GM21737 (cell line): ENCODE data around the gene C12orf56.
"Not testable (repeated sequence)": the region's sequence is repeated elsewhere in the genome, so short reads cannot be mapped to it uniquely, and the experiment has no call there.

Source experiments
- ATAC-seq: cut with Tn5 transposase; IDR thresholded peaks from one replicate; pipeline ENCODE4 v1.9.1; 2021; ENCODE audit warnings: mild to moderate bottlenecking, moderate library complexity; ENCODE audit not compliant: unreplicated experiment

The C12orf56 gene

GRCh38 chr12:64318605-64319004 is 72.0 kb downstream of the C12orf56 start:
- no peak for ATAC-seq

GRCh38 chr12:64311877-64312276 is 78.7 kb downstream of the C12orf56 start:
- ATAC-seq: no peak

GRCh38 chr12:64304571-64304970 is 86.0 kb downstream of the C12orf56 start:
- ATAC-seq: no peak

- ATAC-seq: no peak
Observed at GRCh38 chr12:64299628-64300027, 90.9 kb downstream of the C12orf56 start.

GRCh38 chr12:64296301-64296700 is 94.3 kb downstream of the C12orf56 start:
- ATAC-seq: no peak

GRCh38 chr12:64293654-64294364 is 96.7 kb downstream of the C12orf56 start:
- no peak for ATAC-seq

GRCh38 chr12:64293174-64293573 is 97.4 kb downstream of the C12orf56 start:
- not testable (repeated sequence) for ATAC-seq

- ATAC-seq: no peak
Observed at GRCh38 chr12:64286521-64286920, 104.0 kb downstream of the C12orf56 start.

- ATAC-seq: no peak
Observed at GRCh38 chr12:64284256-64284655, 106.3 kb downstream of the C12orf56 start.

- no peak for ATAC-seq
Observed at GRCh38 chr12:64278421-64278820, 112.1 kb downstream of the C12orf56 start.

- ATAC-seq: no peak
Observed at GRCh38 chr12:64273527-64274403, 116.8 kb downstream of the C12orf56 start.

GRCh38 chr12:64270411-64270810 is 120.1 kb downstream of the C12orf56 start:
- no peak for ATAC-seq

- ATAC-seq: no peak
Observed at GRCh38 chr12:64269161-64269560, 121.4 kb downstream of the C12orf56 start.

- ATAC-seq: no peak
Observed at GRCh38 chr12:64268409-64268808, 122.1 kb downstream of the C12orf56 start.

GRCh38 chr12:64265839-64266238 is 124.7 kb downstream of the C12orf56 start:
- no peak for ATAC-seq

- no peak for ATAC-seq
Observed at GRCh38 chr12:64261813-64262212, 128.7 kb downstream of the C12orf56 start.

- ATAC-seq: no peak
Observed at GRCh38 chr12:64258576-64258975, 132.0 kb downstream of the C12orf56 start.

- no peak for ATAC-seq
Observed at GRCh38 chr12:64256166-64256800, 134.3 kb downstream of the C12orf56 start.

- no peak for ATAC-seq
Observed at GRCh38 chr12:64255249-64255648, 135.3 kb downstream of the C12orf56 start.

- no peak for ATAC-seq
Observed at GRCh38 chr12:64253356-64253755, 137.2 kb downstream of the C12orf56 start.

- no peak for ATAC-seq
Observed at GRCh38 chr12:64252681-64253080, 137.9 kb downstream of the C12orf56 start.

- ATAC-seq: no peak
Observed at GRCh38 chr12:64243809-64244208, 146.7 kb downstream of the C12orf56 start.
